Activated B cell treated with CpG ODN at 0.5 μM for 24 hours (primary cell): ENCODE data around the gene PDGFB. TPM values are rescaled to one million over a fixed set of nuclear protein-coding genes. Genes with fewer than 3 reads are reported as not detected.

Source experiments
- ATAC-seq: fragments of 200-7000 bp; cut with Tn5 transposase; one replicate; pipeline ENCODE4 v1.10.0; 2021; ENCODE audit warnings: low read depth, mild to moderate bottlenecking, moderate library complexity
- CTCF ChIA-PET: fragments of 350-600 bp; sonication (Branson Sonifier 250); formaldehyde crosslinking; loops from one replicate; lab custom pipeline; 2021; ENCODE audit warnings: antibody characterized with exemption; lab: Charles Lee
- POLR2A ChIA-PET: fragments of 350-600 bp; sonication (Branson Sonifier 250); formaldehyde crosslinking; loops from one replicate; lab custom pipeline; 2021; ENCODE audit warnings: antibody characterized with exemption; lab: Charles Lee
- DNase-seq: peaks from one replicate; pipeline ENCODE4 v3.0.0; 2022
- H3K27ac Mint-ChIP-seq: one replicate; pipeline ENCODE4 v1.8.0; 2020; ENCODE audit warnings: mixed read lengths
- H3K27me3 Mint-ChIP-seq: one replicate; pipeline ENCODE4 v1.8.0; 2021; ENCODE audit warnings: mixed read lengths
- H3K36me3 Mint-ChIP-seq: one replicate; pipeline ENCODE4 v1.8.0; 2021; ENCODE audit warnings: low read depth, mixed read lengths
- H3K4me1 Mint-ChIP-seq: one replicate; pipeline ENCODE4 v1.8.0; 2021; ENCODE audit warnings: mixed read lengths
- H3K4me3 Mint-ChIP-seq: one replicate; pipeline ENCODE4 v1.8.0; 2020; ENCODE audit warnings: mild to moderate bottlenecking, mixed read lengths
- H3K9me3 Mint-ChIP-seq: one replicate; pipeline ENCODE4 v1.8.0; 2020; ENCODE audit warnings: mixed read lengths
- intact Hi-C: fragments of 100-400 bp; cut with micrococcal nuclease; formaldehyde crosslinking; loops from one replicate; pipeline ENCODE4 v1.15.1; 2024
- total RNA-seq: library from RNA; stranded (reverse); gene quantifications from 2 replicates; pipeline ENCODE4 v1.2.3, GENCODE V29; 2022
- TF ChIP-seq, protein P1 (sequence below): fragments of 200-600 bp; IDR thresholded peaks from one replicate; pipeline ENCODE4 v1.8.0; 2022; ENCODE audit warnings: antibody characterized with exemption, mild to moderate bottlenecking

Gene PDGFB
- total RNA-seq, 1 donor from 2014 or later = not detected

DNA sequence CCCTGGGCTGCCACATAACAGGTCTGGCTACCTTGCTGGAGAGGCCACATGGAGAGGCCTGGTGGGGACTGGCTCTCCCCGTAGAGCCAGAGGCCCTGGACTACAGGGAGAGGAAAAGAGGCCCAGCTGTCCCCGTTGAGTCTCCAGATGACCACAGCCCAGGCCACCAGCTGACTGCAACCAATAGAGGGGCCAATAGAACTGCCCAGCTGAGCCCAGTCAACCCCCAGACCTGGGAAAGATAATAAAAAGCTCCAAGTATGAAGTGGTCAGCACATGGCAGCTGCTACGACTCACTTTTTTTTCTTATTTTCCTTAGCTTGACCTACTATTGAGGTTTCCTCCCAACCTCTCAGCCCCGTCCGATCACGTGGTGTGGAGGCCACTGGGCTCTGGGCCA, 18.4 kb downstream of the PDGFB start:
- no peaks in the 10 kb centered on the region for H3K36me3 Mint-ChIP-seq
- intact Hi-C loops = no loop called here
- DNase-seq = no peak
- no peak for ATAC-seq
- H3K27ac Mint-ChIP-seq = no peak overlapping the region
- H3K4me3 Mint-ChIP-seq = no peak overlapping the region
- H3K4me1 Mint-ChIP-seq = peaks cover 9% of the 10 kb centered on the region
- H3K27me3 Mint-ChIP-seq = peaks cover 50% of the 10 kb centered on the region
- TF ChIP-seq, protein P1, sequence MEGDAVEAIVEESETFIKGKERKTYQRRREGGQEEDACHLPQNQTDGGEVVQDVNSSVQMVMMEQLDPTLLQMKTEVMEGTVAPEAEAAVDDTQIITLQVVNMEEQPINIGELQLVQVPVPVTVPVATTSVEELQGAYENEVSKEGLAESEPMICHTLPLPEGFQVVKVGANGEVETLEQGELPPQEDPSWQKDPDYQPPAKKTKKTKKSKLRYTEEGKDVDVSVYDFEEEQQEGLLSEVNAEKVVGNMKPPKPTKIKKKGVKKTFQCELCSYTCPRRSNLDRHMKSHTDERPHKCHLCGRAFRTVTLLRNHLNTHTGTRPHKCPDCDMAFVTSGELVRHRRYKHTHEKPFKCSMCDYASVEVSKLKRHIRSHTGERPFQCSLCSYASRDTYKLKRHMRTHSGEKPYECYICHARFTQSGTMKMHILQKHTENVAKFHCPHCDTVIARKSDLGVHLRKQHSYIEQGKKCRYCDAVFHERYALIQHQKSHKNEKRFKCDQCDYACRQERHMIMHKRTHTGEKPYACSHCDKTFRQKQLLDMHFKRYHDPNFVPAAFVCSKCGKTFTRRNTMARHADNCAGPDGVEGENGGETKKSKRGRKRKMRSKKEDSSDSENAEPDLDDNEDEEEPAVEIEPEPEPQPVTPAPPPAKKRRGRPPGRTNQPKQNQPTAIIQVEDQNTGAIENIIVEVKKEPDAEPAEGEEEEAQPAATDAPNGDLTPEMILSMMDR = no peak
- CTCF ChIA-PET = no interaction called here
- no peaks in the 10 kb centered on the region for H3K9me3 Mint-ChIP-seq
- POLR2A ChIA-PET = no interaction called here

DNA sequence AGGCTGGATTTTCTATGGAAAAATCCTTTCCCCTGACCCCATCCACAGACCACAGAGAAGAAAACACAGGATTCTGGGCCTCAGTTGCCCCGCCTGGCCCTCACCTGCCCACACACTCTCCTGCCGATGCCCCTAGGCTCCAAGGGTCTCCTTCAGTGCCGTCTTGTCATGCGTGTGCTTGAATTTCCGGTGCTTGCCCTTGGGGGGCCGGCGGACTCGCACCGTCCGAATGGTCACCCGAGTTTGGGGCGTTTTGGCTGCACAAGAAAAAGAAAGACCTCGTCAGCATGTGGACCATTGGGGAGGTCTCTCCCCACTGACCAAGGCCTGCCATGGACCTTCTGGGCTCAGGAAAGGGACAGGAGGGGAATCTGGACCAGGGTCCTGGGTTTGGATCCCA, 19.2 kb downstream of the PDGFB start:
- ATAC-seq (no peak), DNase-seq (no peak)
- Mint-ChIP-seq H3K4me1 (peaks cover 13% of the 10 kb centered on the region), H3K27ac (no peak overlapping the region), H3K9me3 (no peaks in the 10 kb centered on the region), H3K4me3 (no peak overlapping the region), H3K27me3 (peaks cover 44% of the 10 kb centered on the region), H3K36me3 (no peaks in the 10 kb centered on the region)
- POLR2A ChIA-PET = no interaction called here
- TF ChIP-seq, protein P1 = no peak
- intact Hi-C loops = no loop called here
- CTCF ChIA-PET = no interaction called here

DNA sequence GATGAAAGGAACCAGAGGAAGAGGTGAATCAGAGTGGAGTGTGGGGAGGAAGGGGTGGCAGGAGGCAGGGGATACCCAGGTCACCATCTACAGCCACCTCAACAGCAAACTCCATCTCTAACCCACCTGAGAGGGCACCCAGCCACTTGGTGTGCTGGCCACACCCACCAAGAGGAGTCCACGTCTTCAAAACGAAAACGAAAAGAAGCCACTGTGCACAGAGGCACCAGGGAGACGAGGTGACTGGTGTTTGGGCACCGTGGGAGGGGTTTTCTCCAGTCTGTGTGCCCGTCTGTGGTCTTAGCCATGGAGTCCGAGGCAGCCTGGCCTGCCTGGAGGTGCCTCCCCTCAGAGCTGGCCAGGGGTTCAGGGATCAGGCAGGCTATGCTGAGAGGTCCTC, 20.2 kb downstream of the PDGFB start:
- POLR2A ChIA-PET = interaction anchor here (1.0 kb wide), 1 partner anchor 9 kb away, joined by 3 read pairs; no protein-coding TSS in a partner anchor
- DNase-seq (no peak), ATAC-seq (no peak)
- peaks cover 42% of the 10 kb centered on the region for H3K27me3 Mint-ChIP-seq
- peaks cover 9% of the 10 kb centered on the region for H3K4me1 Mint-ChIP-seq
- TF ChIP-seq, protein P1 = no peak
- intact Hi-C loops = no loop called here
- H3K9me3 Mint-ChIP-seq = no peaks in the 10 kb centered on the region
- no peaks in the 10 kb centered on the region for H3K36me3 Mint-ChIP-seq
- H3K27ac Mint-ChIP-seq = no peak overlapping the region
- CTCF ChIA-PET = no interaction called here
- no peak overlapping the region for H3K4me3 Mint-ChIP-seq

DNA sequence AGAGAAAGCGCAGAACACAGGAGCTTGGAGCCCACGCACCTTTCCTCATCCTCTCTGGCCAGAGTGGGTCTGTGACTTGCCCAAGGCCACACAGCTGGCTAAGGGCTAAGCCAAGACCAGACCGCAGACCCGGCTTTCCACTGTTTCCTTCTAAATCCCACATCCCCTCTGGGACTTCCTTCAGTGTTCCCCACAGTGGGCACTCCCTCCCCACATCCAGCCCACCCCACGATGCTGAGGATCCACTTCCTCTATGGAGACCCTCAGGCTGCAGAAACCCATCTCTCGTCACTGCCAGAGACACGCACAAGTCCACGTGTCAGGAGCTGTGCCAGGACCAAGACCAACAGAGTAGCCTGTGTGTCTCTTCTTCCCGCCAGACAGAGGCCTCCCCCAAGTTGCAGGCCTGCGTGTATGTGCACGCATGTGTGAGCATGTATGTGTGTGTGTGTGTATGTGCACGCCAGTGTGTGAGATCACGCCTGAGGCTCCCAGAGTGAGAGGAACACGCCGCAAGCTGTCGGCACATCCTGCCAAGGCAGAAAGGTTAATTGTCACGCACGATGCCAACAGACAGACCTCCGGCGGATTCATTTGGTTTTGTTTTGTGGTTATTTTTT, 21.6 kb downstream of the PDGFB start:
- DNase-seq = no peak
- intact Hi-C loops = no loop called here
- ChIA-PET CTCF (no interaction called here), POLR2A (interaction anchor here (0.5 kb wide), 1 partner anchor 98 kb away, joined by 5 read pairs; no protein-coding TSS in a partner anchor)
- no peak for ATAC-seq
- Mint-ChIP-seq H3K9me3 (no peaks in the 10 kb centered on the region), H3K36me3 (no peaks in the 10 kb centered on the region), H3K27ac (no peak overlapping the region), H3K4me1 (peaks cover 9% of the 10 kb centered on the region), H3K4me3 (no peak overlapping the region), H3K27me3 (peaks cover 38% of the 10 kb centered on the region)
- TF ChIP-seq, protein P1 = no peak

DNA sequence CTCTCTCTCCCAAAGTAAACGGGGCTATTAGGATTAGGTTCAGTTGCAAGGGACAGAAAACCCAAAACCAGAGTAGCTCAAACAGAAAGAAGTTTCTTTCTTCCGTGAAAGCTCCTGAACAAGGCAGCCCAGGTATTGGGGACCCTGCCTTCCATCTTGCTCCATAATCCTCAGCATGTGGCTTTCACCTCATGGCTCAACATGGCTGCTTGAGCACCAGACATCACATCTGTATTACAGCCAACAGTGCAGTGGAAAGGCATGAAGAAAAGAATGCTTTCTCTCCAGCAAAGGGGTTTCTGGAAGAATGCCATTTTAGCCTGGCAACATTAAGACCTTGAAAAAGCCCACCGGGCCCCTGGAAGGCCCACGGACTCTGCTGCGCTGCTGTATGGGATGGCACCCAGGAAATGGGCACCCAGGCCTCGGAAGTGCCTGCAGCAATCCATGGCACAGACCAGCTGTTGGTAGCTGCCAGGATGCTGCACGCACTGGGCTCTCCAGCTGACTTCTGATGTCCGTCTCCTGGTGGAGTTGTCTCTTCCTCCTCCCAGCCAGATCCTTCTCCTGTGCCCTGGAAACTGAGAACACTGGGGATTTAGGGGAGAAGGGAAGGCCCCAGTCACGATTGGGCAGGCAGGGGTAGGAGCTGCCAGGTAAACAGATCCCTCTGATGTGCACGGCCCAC, 22.6 kb downstream of the PDGFB start:
- Mint-ChIP-seq H3K27me3 (peaks cover 36% of the 10 kb centered on the region), H3K36me3 (no peaks in the 10 kb centered on the region), H3K4me3 (no peak overlapping the region), H3K9me3 (peaks cover 2% of the 10 kb centered on the region), H3K4me1 (peaks cover 9% of the 10 kb centered on the region), H3K27ac (no peak overlapping the region)
- TF ChIP-seq, protein P1 = no peak
- POLR2A ChIA-PET = interaction anchor here (1.2 kb wide), 1 partner anchor 97 kb away, joined by 4 read pairs; the partner anchor contains the start of gene RPL3
- ATAC-seq = no peak
- intact Hi-C loops = no loop called here
- no peak for DNase-seq
- CTCF ChIA-PET = no interaction called here
